ENCODE results near the gene DNAH14. TPM values are rescaled to one million over a fixed set of nuclear protein-coding genes. Genes with fewer than 3 reads are reported as not detected.
"Not testable (repeated sequence)": the region's sequence is repeated elsewhere in the genome, so short reads cannot be mapped to it uniquely, and the experiment has no call there.

DNAH14 gene
- total RNA-seq, 1 donor from 2014 or later = 9.2 TPM

- no peak for DNase-seq
These were observed 430.6 kb downstream of the DNAH14 start for GRCh38 chr1:225360119-225360518.

GRCh38 chr1:225361176-225361575, 431.7 kb downstream of the DNAH14 start:
- no peak for DNase-seq

- no peak for DNase-seq
These were observed 433.3 kb downstream of the DNAH14 start for GRCh38 chr1:225362805-225363204.

GRCh38 chr1:225364439-225364838, 435.0 kb downstream of the DNAH14 start:
- DNase-seq = no peak

GRCh38 chr1:225366018-225366417, 436.5 kb downstream of the DNAH14 start:
- no peak for DNase-seq

GRCh38 chr1:225366552-225366951, 437.1 kb downstream of the DNAH14 start:
- no peak for DNase-seq

- DNase-seq = no peak
These were observed 438.6 kb downstream of the DNAH14 start for GRCh38 chr1:225368036-225368552.

- no peak for DNase-seq
These were observed 442.0 kb downstream of the DNAH14 start for GRCh38 chr1:225371366-225372010.

- DNase-seq = no peak
These were observed 443.7 kb downstream of the DNAH14 start for GRCh38 chr1:225373155-225373554.

GRCh38 chr1:225374996-225375395, 445.5 kb downstream of the DNAH14 start:
- DNase-seq = no peak

GRCh38 chr1:225378880-225379279, 449.4 kb downstream of the DNAH14 start:
- no peak for DNase-seq

- DNase-seq = no peak
These were observed 451.2 kb downstream of the DNAH14 start for GRCh38 chr1:225380691-225381090.

GRCh38 chr1:225386860-225387259, 457.4 kb downstream of the DNAH14 start:
- DNase-seq = not testable (repeated sequence)

- no peak for DNase-seq
These were observed 458.9 kb downstream of the DNAH14 start for GRCh38 chr1:225388372-225388771.

GRCh38 chr1:225389843-225390242, 460.4 kb downstream of the DNAH14 start:
- no peak for DNase-seq

GRCh38 chr1:225396357-225396756, 466.9 kb downstream of the DNAH14 start:
- DNase-seq = no peak

- DNase-seq = no peak
These were observed 471.5 kb downstream of the DNAH14 start for GRCh38 chr1:225400968-225401367.

GRCh38 chr1:225406976-225407725, 477.7 kb downstream of the DNAH14 start:
- DNase-seq = no peak

- DNase-seq = no peak
These were observed 478.3 kb downstream of the DNAH14 start for GRCh38 chr1:225407755-225408154.

- DNase-seq = no peak
These were observed 478.8 kb downstream of the DNAH14 start for GRCh38 chr1:225408249-225408648.

- no peak for DNase-seq
These were observed 479.6 kb downstream of the DNAH14 start for GRCh38 chr1:225409051-225409450.

- DNase-seq = no peak
These were observed 480.6 kb downstream of the DNAH14 start for GRCh38 chr1:225410036-225410435.

- no peak for DNase-seq
These were observed 482.8 kb downstream of the DNAH14 start for GRCh38 chr1:225412321-225412720.

GRCh38 chr1:225412803-225413351, 483.4 kb downstream of the DNAH14 start:
- no peak for DNase-seq

Measured in dermis blood vessel endothelial cell (primary cell).